ENCODE measurements around the gene NLGN3. TPM values are rescaled to one million over a fixed set of nuclear protein-coding genes. Genes with fewer than 3 reads are reported as not detected.
A peak's percentile ranks its signal among the peaks of the same experiment; 100 is the strongest.

The NLGN3 gene
- total RNA-seq, 1 experiment from 2014 or later: 2.1 TPM

- peak overlapping the region; percentile 62 for H3K4me3 Mint-ChIP-seq (ENCODE audit: low read depth, unreplicated experiment)
- intact Hi-C loops (cut with micrococcal nuclease; ENCODE audit: unreplicated experiment): no loop called here
- CTCF ChIA-PET: interaction anchor here (0.6 to 1.7 kb wide), 4 partner anchors 28 to 101 kb away, joined by 3 to 5 read pairs (median 4); partner anchors contain the start of gene NONO
- H3K36me3 Mint-ChIP-seq (ENCODE audit: insufficient read depth, unreplicated experiment): peaks cover 11% of the 10 kb centered on the region
- H3K27ac Mint-ChIP-seq (ENCODE audit: unreplicated experiment): peak overlapping the region; percentile 96
- H3K4me1 Mint-ChIP-seq (ENCODE audit: low read depth, unreplicated experiment): peaks cover 8% of the 10 kb centered on the region
- H3K27me3 Mint-ChIP-seq (ENCODE audit: unreplicated experiment): no peaks in the 10 kb centered on the region
- no peak for TF ChIP-seq CTCF (IDR thresholded peaks at IDR 0.05; ENCODE audit: unreplicated experiment)
- DNase-seq: peak; percentile 87
- no peaks in the 10 kb centered on the region for H3K9me3 Mint-ChIP-seq (ENCODE audit: low read depth, unreplicated experiment)
- BruUV-seq (replicated peaks): no TSS peak
These were observed 37.5 kb downstream of the NLGN3 start for GRCh38 chrX:71181910-71182799.

DNA sequence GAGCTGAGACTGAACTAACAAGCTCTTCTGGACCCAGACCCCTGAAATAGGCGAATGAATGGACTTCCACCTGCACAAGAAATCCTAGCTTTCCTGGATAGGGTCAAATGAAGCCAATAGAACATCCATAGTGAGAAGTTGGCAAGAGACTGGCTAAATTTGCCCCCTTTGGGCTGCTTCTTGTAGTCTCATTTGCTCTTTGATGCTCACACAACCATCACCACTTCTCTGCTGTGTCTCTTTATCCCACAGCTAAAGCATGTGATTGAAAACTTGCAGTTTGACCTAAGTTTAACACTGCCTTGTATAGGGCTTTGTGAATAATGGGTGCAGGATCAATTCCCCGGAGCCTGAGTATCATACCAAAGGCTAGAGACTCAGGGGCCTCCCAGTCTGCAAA lies 38.2 kb downstream of the NLGN3 start:
- Mint-ChIP-seq H3K4me3 (ENCODE audit: low read depth, unreplicated experiment) (no peak overlapping the region), H3K27me3 (ENCODE audit: unreplicated experiment) (no peaks in the 10 kb centered on the region), H3K27ac (ENCODE audit: unreplicated experiment) (no peak overlapping the region), H3K4me1 (ENCODE audit: low read depth, unreplicated experiment) (peaks cover 8% of the 10 kb centered on the region), H3K36me3 (ENCODE audit: insufficient read depth, unreplicated experiment) (peaks cover 11% of the 10 kb centered on the region), H3K9me3 (ENCODE audit: low read depth, unreplicated experiment) (no peaks in the 10 kb centered on the region)
- CTCF ChIA-PET: interaction anchor here (1.2 to 1.7 kb wide), 3 partner anchors 32 to 101 kb away, joined by 3 to 5 read pairs (median 4); partner anchors contain the start of gene NONO
- no peak for DNase-seq
- no TSS peak for BruUV-seq (replicated peaks)
- TF ChIP-seq CTCF (IDR thresholded peaks at IDR 0.05; ENCODE audit: unreplicated experiment): no peak
- intact Hi-C loops (cut with micrococcal nuclease; ENCODE audit: unreplicated experiment): no loop called here

DNA sequence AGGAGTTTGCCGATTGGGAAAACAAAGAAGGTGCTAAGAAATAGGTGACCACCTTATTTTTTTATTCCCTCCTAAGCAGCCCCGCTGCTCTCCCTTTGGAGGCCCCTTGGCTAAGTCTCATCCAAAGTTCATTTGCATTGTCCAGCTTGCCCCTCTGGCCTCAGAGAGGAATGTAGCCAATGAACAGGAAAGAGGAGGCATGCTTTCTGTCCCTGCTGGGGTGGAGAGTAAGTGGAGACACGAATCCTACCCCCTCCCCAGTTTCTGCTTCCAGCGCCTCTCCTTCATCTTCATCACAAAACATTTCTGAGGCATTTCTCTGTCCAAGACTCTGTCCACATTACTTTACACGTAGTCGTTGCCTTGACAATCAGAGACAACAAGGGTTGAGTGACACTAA lies 38.7 kb downstream of the NLGN3 start:
- no peak for DNase-seq
- Mint-ChIP-seq H3K27ac (ENCODE audit: unreplicated experiment) (no peak overlapping the region), H3K4me3 (ENCODE audit: low read depth, unreplicated experiment) (no peak overlapping the region), H3K27me3 (ENCODE audit: unreplicated experiment) (no peaks in the 10 kb centered on the region), H3K4me1 (ENCODE audit: low read depth, unreplicated experiment) (peaks cover 8% of the 10 kb centered on the region), H3K9me3 (ENCODE audit: low read depth, unreplicated experiment) (no peaks in the 10 kb centered on the region), H3K36me3 (ENCODE audit: insufficient read depth, unreplicated experiment) (peaks cover 11% of the 10 kb centered on the region)
- CTCF ChIA-PET: interaction anchor here (1.2 to 1.7 kb wide), 2 partner anchors 32 to 52 kb away, joined by 3 to 4 read pairs; no protein-coding TSS in a partner anchor
- TF ChIP-seq CTCF (IDR thresholded peaks at IDR 0.05; ENCODE audit: unreplicated experiment): no peak
- no TSS peak for BruUV-seq (replicated peaks)
- intact Hi-C loops (cut with micrococcal nuclease; ENCODE audit: unreplicated experiment): no loop called here

DNA sequence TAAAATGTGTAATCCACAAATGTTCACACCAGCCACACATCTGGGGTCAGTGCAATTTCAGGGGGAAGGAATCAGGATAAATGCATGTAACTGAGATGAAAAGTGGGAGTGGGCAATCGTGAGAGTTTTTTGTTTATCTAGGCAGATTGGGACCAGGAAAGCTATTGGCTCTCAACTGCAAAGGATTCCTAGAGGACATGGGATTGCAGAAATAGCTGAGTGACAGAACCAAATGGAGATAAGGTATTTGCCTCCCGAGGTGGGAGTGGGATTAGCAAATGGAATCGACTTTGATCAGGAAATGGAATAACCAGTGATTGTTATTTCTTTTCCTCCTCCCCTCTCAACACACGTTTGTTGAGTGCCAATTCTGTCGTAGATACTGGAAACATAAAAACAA lies 39.5 kb downstream of the NLGN3 start:
- no peak for DNase-seq
- Mint-ChIP-seq H3K9me3 (ENCODE audit: low read depth, unreplicated experiment) (no peaks in the 10 kb centered on the region), H3K36me3 (ENCODE audit: insufficient read depth, unreplicated experiment) (peaks cover 11% of the 10 kb centered on the region), H3K4me1 (ENCODE audit: low read depth, unreplicated experiment) (peaks cover 8% of the 10 kb centered on the region), H3K27ac (ENCODE audit: unreplicated experiment) (no peak overlapping the region), H3K27me3 (ENCODE audit: unreplicated experiment) (no peaks in the 10 kb centered on the region), H3K4me3 (ENCODE audit: low read depth, unreplicated experiment) (no peak overlapping the region)
- intact Hi-C loops (cut with micrococcal nuclease; ENCODE audit: unreplicated experiment): loop anchor here (2.0 kb wide), 1 partner anchor 31 kb away; no protein-coding TSS in a partner anchor
- CTCF ChIA-PET: no interaction called here
- no TSS peak for BruUV-seq (replicated peaks)
- TF ChIP-seq CTCF (IDR thresholded peaks at IDR 0.05; ENCODE audit: unreplicated experiment): no peak
